ENCODE data around the gene UFC1.

DNA sequence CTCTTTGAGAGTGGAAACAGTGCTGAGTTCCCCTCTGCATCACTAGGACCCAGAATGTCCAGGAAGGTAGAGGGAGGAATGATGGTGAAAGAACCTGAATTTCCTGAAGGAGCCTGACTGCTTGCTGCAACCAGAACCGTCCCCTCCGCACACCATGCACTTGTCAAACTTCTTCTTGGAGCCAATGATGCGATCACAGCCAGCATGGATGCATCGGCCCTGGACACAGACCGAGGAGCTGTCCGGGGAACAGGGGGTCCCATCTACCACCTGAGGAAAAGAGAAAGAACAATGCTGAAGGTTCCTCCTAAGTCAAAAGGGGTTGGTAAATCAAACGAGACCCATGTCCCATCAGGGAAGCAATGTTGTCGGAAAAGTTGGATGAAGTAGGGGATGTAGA is 38.2 kb downstream of the UFC1 start:
- TF ChIP-seq, protein P1, sequence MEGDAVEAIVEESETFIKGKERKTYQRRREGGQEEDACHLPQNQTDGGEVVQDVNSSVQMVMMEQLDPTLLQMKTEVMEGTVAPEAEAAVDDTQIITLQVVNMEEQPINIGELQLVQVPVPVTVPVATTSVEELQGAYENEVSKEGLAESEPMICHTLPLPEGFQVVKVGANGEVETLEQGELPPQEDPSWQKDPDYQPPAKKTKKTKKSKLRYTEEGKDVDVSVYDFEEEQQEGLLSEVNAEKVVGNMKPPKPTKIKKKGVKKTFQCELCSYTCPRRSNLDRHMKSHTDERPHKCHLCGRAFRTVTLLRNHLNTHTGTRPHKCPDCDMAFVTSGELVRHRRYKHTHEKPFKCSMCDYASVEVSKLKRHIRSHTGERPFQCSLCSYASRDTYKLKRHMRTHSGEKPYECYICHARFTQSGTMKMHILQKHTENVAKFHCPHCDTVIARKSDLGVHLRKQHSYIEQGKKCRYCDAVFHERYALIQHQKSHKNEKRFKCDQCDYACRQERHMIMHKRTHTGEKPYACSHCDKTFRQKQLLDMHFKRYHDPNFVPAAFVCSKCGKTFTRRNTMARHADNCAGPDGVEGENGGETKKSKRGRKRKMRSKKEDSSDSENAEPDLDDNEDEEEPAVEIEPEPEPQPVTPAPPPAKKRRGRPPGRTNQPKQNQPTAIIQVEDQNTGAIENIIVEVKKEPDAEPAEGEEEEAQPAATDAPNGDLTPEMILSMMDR (IDR thresholded peaks at IDR 0.05; ENCODE audit: insufficient read depth, low read depth, low read length), result no peak
- TF ChIP-seq EZH2 (IDR thresholded peaks at IDR 0.05; ENCODE audit: insufficient read depth, low read length), result no peak
